Mucosa of rectum (tissue), 2 donors: ENCODE data around the gene LRRC32.
"Not testable (repeated sequence)": the region's sequence is repeated elsewhere in the genome, so short reads cannot be mapped to it uniquely, and the experiment has no call there.

Experiments
- H3K27ac ChIP-seq, 2 donors: one replicate each; pipeline ENCODE4 v1.7.0; 2013; ENCODE audit warnings: inconsistent platforms in 2 of 2, low read depth in 2 of 2, low read length in 2 of 2
- H3K27me3 ChIP-seq, 2 donors: one replicate each; pipeline ENCODE4 v1.7.0; 2013; ENCODE audit warnings: low read length in 2 of 2; ENCODE audit not compliant: control insufficient read depth in 2 of 2, insufficient read depth in 2 of 2
- H3K36me3 ChIP-seq, 2 donors: one replicate each; pipeline ENCODE4 v1.7.0; 2013; ENCODE audit warnings: low read length in 2 of 2; ENCODE audit not compliant: control insufficient read depth in 2 of 2, insufficient read depth in 2 of 2
- H3K4me1 ChIP-seq, 2 donors: one replicate each; pipeline ENCODE4 v1.7.0; 2013; ENCODE audit warnings: low read length in 2 of 2, mild to moderate bottlenecking in 1 of 2; ENCODE audit not compliant: control insufficient read depth in 2 of 2, insufficient read depth in 2 of 2
- H3K4me3 ChIP-seq, 2 donors: one replicate each; pipeline ENCODE4 v1.7.0; 2013; ENCODE audit warnings: low read length in 2 of 2
- H3K9ac ChIP-seq, 2 donors: one replicate each; pipeline ENCODE4 v1.7.0; 2013; ENCODE audit warnings: low read length in 2 of 2, low read depth in 1 of 2, mild to moderate bottlenecking in 1 of 2
- H3K9me3 ChIP-seq, 2 donors: one replicate each; pipeline ENCODE4 v1.7.0; 2013; ENCODE audit warnings: low read length in 2 of 2; ENCODE audit not compliant: control insufficient read depth in 2 of 2
- donor health status: healthy.
- donor health status: Normal muscosa, but diverticular disease.

LRRC32 gene

DNA sequence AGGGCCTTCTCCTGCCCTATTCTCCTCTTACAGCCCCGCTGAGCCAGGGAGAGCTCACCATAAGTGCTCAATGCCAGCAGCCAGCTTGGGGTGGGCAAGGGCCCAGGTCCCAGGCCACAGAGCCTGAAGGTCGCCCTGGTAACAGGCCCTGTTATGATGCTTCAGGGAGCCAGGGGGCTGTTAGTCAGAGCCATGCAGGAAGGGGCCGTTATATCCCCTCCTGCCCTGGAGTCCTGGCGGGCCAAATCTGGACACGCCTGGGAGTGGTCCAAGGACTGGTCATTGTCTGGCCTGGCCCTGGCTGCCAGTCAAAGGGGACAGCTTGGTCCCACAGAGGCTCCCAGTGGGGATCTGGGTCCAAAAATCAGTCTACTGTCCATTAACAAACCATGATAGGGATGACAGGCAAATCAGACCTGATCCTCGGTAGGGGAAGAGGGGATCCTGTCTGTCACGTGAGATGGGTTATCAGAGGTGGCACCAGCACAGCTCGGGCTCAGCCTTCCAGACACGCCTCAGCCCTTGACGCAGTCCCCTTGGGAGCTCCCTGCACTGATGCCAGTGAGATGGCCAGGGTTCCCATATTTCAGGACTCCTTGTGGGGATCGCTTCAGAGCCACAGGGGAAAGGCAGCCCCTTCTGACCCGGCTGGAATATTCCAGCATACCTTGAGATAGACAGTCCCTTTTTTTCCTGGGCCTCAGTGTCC, 55.9 kb downstream of the LRRC32 start:
- H3K9ac ChIP-seq: no peak overlapping the region
- H3K4me1 ChIP-seq: peaks cover 7% of the 10 kb centered on the region in 2 donors
- no peak overlapping the region for H3K4me3 ChIP-seq
- no peaks in the 10 kb centered on the region for H3K36me3 ChIP-seq
- peaks cover 0 to 3% of the 10 kb centered on the region in 2 donors for H3K27me3 ChIP-seq
- no peaks in the 10 kb centered on the region for H3K9me3 ChIP-seq
- no peak overlapping the region for H3K27ac ChIP-seq

DNA sequence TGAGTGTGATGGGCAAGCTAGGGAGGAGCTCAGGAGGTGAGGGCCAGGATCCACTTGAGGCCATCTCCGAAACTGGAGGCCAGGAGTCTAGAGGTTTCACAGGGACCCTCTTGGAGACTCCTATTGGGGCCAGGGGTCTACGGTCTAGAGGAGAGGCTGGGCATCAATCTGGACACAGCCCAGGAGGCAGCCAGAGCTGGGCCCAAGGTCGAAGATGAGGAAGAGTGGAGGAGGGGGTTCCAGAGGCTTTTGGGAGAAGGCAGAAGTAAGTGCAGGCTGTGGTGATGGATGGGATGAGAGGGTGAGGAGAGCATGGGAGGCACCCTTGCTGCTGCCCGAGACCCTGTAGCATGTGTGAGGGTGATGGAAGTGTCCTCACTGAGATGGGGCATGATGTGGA, 56.6 kb downstream of the LRRC32 start:
- Histone ChIP-seq H3K36me3 (no peaks in the 10 kb centered on the region), H3K4me3 (no peak overlapping the region), H3K27ac (no peak overlapping the region), H3K9ac (no peak overlapping the region), H3K27me3 (peaks cover 0 to 3% of the 10 kb centered on the region in 2 donors), H3K9me3 (no peaks in the 10 kb centered on the region), H3K4me1 (peaks cover 7% of the 10 kb centered on the region in 2 donors)

DNA sequence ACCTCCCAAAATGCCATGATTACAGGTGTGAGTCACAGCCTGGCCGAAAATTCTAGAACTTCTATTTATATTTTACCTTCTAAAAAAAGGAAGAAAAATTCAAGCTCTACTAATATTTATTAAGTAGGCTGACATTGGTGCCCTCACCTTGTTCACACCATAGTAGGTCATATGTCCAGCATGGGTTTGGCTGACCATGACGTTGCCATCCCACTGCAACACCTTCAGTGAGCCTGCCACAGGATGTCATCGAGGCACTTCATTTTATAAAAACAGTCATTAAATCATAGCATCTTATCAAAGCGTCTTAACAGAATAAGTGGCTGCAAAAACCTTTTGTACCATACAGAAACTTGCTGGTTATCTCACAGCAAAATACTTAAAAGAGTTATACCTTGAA, 58.3 kb downstream of the LRRC32 start:
- peaks cover 7% of the 10 kb centered on the region in 2 donors for H3K4me1 ChIP-seq
- H3K27ac ChIP-seq: no peak overlapping the region
- no peaks in the 10 kb centered on the region for H3K9me3 ChIP-seq

GRCh38 chr11:76610871-76611475, 59.6 kb downstream of the LRRC32 start:
- H3K27me3 ChIP-seq: no peaks in the 10 kb centered on the region
- no peak overlapping the region for H3K9ac ChIP-seq
- H3K4me1 ChIP-seq: peaks cover 1 to 4% of the 10 kb centered on the region in 2 donors
- H3K27ac ChIP-seq: no peak overlapping the region
- H3K9me3 ChIP-seq: no peaks in the 10 kb centered on the region
- H3K36me3 ChIP-seq: no peaks in the 10 kb centered on the region
- H3K4me3 ChIP-seq: no peak overlapping the region

More for the DNA sequence above, 58.3 kb downstream of the LRRC32 start:
- no peak overlapping the region for H3K9ac ChIP-seq
- no peaks in the 10 kb centered on the region for H3K27me3 ChIP-seq
- no peak overlapping the region for H3K4me3 ChIP-seq
- no peaks in the 10 kb centered on the region for H3K36me3 ChIP-seq

DNA sequence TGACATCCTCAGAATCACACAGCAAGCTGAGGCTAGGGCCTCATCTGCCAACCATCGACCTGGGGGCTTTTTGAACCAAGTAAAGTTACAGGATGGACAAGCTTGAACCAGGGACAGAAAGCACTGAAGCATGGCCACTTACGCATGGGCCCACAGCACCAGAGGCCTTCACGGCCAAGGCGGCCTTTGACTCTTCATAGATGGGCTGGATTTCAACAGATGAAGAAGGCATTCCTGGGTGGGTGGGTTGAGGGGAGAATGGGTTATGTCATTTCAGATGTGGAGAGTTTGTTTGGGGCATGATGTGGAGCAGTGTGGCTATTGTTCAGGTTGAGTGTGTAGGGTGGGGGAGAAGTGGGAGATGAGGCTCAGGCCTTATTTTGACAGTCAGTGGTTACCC, 60.2 kb downstream of the LRRC32 start:
- Histone ChIP-seq H3K4me3 (no peak overlapping the region), H3K36me3 (no peaks in the 10 kb centered on the region), H3K27me3 (no peaks in the 10 kb centered on the region), H3K4me1 (peaks cover 4 to 7% of the 10 kb centered on the region in 2 donors), H3K9me3 (no peaks in the 10 kb centered on the region), H3K9ac (no peak overlapping the region), H3K27ac (no peak overlapping the region)

- Histone ChIP-seq H3K9me3 (no peaks in the 10 kb centered on the region), H3K27ac (no peak overlapping the region), H3K4me1 (peaks cover 9 to 11% of the 10 kb centered on the region in 2 donors), H3K36me3 (no peaks in the 10 kb centered on the region), H3K27me3 (no peaks in the 10 kb centered on the region), H3K4me3 (no peak overlapping the region), H3K9ac (no peak overlapping the region)
Measured at GRCh38 chr11:76609736-76610370, 60.7 kb downstream of the LRRC32 start.

DNA sequence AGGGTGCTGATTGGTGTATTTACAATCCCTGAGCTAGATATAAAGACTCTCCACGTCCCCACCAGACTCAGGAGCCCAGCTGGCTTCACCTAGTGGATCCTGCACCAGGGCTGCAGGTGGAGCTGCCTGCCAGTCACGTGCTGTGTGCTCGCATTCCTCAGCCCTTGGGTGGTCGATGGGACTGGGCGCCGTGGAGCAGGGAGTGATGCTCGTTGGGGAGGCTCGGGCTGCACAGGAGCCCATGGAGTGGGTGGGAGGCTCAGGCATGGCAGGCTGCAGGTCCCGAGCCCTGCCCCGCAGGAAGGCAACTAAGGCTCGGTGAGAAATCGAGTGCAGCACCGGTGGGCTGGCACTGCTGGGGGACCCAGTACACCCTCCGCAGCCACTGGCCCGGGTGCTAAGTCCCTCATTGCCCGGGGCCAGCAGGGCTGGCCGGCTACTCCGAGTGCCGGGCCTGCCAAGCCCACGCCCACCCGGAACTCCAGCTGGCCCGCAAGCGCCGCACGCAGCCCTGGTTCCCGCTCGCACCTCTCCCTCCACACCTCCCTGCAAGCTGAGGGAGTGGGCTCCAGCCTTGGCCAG, 61.6 kb downstream of the LRRC32 start:
- H3K9me3 ChIP-seq, H3K9ac ChIP-seq, H3K36me3 ChIP-seq, H3K27me3 ChIP-seq, H3K4me3 ChIP-seq, H3K27ac ChIP-seq: not testable (repeated sequence)
- H3K4me1 ChIP-seq: peaks cover 14 to 16% of the 10 kb centered on the region in 2 donors

- H3K27me3 ChIP-seq, H3K27ac ChIP-seq, H3K4me3 ChIP-seq, H3K9ac ChIP-seq, H3K9me3 ChIP-seq, H3K36me3 ChIP-seq: not testable (repeated sequence)
- peaks cover 17 to 21% of the 10 kb centered on the region in 2 donors for H3K4me1 ChIP-seq
Measured at GRCh38 chr11:76608228-76608627, 62.3 kb downstream of the LRRC32 start.
